Gastroesophageal sphincter (tissue), 3 donors: Measurements from ENCODE around the gene SLC52A3.

ENCODE experiments used
- CTCF ChIP-seq, 4 experiments: fragments of 200-600 bp in 2 of 4; fragments of 450-650 bp in 2 of 4; sonication (generic) in 1 of 4; IDR thresholded peaks; one replicate each; pipeline ENCODE4 v1.5.1; 2017 to 2019; ENCODE audit warnings: antibody characterized with exemption in 4 of 4, mild to moderate bottlenecking in 2 of 4, moderate library complexity in 2 of 4
- EP300 ChIP-seq: sonication (generic); formaldehyde crosslinking; IDR thresholded peaks from one replicate; pipeline ENCODE4 v1.6.1; 2017; ENCODE audit warnings: antibody characterized with exemption, mild to moderate bottlenecking
- POLR2A ChIP-seq, 2 donors: fragments of 450-650 bp; IDR thresholded peaks; one replicate each; pipeline ENCODE4 v1.6.1; 2017; ENCODE audit warnings: antibody characterized with exemption in 2 of 2, mild to moderate bottlenecking in 2 of 2, moderate library complexity in 1 of 2
- POLR2AphosphoS5 ChIP-seq: sonication (generic); formaldehyde crosslinking; IDR thresholded peaks from one replicate; pipeline ENCODE4 v1.6.1; 2017; ENCODE audit warnings: antibody characterized with exemption

- TF ChIP-seq CTCF (IDR thresholded peaks at IDR 0.05) (no peak), EP300 (no peak), POLR2A (IDR thresholded peaks at IDR 0.05) (no peak), POLR2AphosphoS5 (no peak)
Measured at GRCh38 chr20:774016-774659, 5.8 kb upstream of the SLC52A3 start.
